T-helper 1 cell (primary cell): ENCODE results near the gene MYOCOS.
A peak's percentile ranks its signal among the peaks of the same experiment; 100 is the strongest.
"Not testable (repeated sequence)": the region's sequence is repeated elsewhere in the genome, so short reads cannot be mapped to it uniquely, and the experiment has no call there.

Source experiments
- DNase-seq, 5 donors: peaks; one replicate each; pipeline ENCODE4 v3.0.0-alpha.2; 2012 to 2020

MYOCOS gene

DNA sequence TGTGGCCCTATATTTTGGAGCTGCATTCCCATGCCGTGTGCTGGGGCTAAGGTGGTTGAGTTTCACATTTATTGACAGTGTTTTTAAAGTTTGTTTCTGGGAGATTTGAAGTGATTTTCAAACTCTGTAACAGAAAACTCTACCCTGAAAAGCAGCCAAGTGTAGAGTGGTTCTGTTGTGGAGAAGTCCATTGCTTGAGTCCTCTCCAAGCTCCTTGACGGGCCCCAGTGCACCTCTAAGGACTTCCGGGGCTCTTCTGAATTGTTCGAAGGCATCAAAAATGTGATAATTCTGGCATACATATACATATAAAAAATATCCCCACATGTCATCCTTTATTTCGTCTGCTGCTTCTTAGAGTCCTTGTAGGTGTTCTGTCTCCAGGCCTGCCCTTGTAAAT lies 5.0 kb downstream of the MYOCOS start:
- no peak for DNase-seq

DNA sequence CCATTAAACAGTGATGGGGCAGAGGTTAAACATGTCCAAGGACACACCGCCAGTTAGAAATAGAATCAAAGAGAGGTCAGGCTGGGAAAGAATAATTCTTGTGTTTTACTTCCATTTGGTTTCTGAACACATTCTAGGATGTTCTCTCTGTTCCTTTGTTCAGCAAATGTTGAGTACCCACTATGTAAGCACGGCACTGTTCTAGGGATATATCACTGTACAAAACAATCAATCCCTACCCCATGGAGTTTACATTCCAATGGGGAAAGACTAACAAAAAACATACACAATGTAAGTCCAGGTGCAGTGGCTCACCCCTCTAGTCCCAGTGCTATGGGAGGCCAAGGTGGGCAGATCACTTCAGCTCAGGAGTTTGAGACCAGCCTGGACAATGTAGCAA lies 6.2 kb downstream of the MYOCOS start:
- DNase-seq, result no peak

DNA sequence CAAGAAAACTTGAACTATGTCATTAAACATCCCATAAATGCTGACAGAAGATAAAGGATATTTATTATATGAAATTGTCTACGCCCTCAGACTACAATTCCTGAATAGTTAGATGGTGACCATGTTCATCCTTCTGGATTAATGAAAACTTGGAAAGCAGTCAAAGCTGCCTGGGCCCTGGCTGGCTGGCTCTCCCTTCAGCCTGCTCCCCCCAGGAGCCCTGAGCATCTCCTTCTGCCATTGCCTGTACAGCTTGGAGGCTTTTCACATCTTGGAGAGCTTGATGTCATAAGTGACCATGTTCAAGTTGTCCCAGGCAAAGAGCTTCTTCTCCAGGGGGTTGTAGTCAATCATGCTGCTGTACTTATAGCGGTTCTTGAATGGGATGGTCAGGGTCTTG lies 13.6 kb downstream of the MYOCOS start:
- no peak for DNase-seq

DNA sequence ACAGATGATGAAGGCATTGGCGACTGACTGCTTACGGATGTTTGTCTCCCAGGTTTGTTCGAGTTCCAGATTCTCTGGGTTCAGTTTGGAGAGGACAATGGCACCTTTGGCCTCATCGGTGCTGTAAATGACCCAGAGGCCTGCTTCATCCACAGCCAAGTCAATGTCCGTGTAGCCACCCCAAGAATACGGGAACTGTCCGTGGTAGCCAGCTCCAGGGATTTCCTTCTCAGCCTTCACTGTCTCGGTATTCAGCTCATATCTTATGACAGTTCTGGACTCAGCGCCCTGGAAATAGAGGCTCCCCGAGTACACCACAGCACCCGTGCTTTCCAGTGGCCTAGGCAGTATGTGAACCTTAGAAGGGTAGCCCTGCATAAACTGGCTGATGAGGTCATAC lies 14.1 kb downstream of the MYOCOS start:
- DNase-seq, result no peak

DNA sequence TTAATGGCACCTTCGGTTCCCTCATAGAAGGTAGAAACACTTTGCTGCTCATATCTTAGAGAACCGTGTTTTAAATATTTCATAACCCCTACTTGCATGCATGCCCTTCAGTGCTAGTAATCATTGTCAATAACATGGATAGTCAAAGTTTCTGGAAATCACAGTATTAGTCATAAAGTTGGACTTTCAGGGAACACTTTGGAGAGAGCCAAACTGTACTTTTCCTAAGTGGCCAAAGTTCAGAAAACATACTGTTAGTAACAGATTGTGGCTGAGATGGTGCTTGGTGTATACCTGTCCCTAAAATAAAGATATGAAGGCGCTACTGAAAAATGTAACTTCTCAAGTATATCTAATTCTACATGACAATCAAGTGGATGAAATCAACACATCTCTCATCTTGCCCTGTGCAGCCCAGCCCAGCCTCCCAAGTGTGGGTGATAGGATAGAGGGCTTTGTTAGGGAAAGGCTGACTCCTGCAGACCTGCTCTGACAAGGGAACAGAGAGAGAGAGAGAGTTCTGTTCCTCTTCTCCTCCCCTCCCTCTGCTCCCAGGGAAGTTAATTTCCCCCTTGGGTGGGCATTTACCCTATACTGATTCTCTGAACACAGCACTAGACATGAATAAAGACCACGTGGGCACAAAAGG lies 16.0 kb downstream of the MYOCOS start:
- DNase-seq, result no peak

DNA sequence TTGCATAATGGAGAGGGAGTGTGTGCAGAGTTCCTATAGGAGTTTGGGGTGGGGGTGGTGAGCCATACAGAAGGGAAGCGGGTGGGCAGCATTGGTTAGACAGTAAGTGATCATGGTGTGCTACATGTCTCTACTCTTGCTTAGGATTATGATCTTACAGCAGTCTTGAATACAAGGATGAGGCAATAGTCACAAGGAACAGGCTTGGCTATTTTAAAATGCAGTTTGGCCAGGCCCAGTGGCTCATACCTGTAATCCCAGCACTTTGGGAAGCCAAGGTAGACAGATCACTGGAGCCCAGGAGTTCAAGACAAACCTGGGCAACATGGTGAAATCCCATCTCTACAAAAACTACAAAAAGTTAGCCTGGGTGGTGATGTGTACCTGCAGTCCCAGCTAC lies 18.2 kb downstream of the MYOCOS start:
- no peak for DNase-seq

DNA sequence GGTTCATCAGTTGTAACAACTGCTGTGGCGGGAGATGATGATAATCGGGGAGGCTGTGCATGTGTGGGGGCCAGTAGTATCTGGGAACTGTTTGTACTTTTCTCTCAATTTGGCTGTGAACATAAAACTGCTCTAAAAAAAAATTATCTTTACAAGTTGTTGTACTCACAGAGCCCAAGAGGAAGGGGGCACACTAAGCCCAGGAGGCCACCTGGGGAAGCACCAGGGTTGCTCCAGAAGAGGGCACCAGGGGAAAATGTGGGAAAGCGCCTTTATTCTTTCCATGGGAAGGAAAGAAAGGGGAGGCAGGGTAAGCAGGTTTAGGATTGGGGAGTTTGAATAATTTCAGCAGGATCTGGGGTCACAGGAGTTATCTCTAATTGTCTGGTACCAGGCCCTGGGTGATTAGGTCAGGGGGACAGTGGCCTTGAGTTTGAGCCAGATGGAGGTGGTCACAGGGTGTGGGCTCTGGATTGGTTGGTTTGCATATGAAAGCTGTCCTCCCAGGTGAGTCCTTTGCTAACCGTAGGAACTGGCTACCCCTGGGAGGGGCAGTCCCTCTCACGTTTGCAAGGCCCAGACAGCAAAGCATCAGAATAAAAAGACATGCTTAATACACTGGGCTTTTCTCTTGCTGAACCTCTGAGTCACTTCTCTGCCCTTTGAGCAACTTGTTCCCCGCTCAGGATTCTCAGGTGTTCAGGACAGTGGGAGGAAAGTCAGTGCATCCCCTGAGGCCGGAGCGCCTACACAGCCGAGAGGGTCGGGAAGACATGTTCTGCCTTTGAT lies 19.2 kb downstream of the MYOCOS start:
- DNase-seq, result no peak

DNA sequence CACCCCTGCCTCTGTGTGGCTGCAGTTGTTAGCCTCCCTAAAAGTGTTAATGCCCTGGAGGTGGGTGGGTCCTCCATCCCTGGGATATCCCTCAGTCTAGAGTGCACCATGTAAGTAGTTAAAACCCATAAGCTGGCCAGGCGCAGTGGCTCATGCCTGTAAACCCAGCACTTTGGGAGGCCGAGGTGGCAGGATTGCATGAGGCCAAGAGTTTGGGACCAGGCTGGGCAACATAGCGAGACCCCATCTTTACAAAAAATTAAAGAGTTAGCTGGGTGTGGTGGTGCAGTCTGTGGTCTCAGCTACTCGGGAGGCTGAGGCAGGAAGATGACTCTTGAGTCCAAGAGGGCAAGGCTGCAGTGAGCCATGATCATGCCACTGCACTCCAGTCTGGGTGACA lies 20.2 kb downstream of the MYOCOS start:
- no peak for DNase-seq

DNA sequence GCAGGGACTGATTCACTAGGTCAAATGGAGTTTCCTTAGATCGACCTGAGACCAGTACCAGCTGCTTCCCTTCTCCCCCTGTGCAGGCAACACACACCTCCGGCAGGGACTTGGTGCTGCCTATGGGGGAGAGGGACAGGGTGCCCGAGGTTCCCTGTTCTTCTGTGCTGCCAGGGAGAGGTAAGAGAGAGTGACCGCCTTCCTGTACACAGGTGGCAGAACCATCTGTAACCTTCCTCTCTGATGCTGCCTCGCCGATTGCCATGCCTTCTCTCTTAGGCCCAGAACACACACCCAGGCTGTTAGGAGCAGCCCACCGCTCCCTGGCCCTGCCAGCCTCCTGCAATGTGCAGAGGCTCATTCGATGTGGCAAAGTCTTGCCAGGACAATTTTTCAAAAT lies 21.1 kb downstream of the MYOCOS start:
- no peak for DNase-seq

DNA sequence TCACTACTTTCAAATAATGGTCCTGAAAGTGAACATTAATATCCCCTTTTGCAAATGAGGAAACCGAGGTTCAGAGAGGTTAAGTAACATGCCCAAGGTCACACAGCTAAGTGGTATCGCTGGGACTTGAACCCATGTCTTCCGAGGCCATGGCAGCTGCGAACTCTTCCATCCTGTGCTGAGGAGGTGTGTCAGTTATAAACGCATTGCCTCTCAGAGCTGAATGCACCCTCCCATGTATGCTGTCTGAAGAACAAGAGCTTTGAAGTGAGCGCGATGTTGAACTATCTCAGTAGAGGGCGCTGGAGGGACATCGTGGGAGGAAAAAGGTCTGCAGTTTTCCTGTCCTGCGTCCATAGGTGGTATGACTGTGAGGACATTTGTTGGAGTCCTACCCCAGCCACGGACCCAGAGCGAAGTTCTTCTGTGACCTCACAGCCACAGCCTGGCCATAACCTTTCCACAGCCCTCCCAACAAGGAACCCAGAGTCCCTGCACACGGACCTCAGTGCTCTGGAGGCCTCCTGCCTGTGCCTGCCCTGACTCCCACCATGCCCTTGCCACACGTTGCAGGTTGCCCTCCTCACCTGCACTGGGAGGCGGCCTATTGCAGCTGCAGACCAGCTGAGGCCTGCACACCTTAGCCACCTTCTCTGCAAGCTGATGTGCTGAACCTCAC lies 22.9 kb downstream of the MYOCOS start:
- DNase-seq, result peak; percentile 19 to 74 (median 26)

DNA sequence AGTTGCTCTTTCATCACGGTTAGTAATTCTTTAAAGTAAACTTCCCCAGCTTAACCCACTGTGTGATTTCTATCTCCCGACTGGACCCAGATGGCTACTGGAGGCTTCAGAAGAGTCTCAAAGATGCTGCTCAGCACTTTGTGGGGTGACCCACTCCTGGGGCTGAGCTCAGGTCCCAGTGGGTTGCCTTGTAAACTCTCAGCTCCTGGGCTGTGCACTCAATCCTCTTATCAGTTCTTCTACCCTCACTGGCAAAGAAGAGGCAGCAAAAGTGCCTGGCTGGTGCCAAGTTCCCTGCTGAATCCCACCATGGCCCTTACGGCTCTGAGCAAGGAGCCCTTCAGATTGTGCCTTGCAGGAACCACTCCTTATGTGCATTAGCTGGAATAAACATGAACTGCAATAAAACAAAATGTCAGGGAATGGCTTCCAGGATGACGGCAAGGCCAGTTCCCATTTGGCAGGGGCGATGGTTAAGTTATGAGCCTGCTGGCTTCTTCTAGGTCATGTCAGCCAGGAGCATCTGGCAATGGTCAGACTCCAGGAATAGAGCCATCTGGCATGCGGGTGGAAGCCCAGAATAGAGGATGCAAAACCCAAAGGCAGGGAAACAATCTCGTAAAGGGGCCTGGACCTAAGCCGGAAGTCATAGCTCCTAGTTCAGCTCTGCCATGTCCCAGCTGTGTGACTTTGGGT lies 23.7 kb downstream of the MYOCOS start:
- no peak for DNase-seq

DNA sequence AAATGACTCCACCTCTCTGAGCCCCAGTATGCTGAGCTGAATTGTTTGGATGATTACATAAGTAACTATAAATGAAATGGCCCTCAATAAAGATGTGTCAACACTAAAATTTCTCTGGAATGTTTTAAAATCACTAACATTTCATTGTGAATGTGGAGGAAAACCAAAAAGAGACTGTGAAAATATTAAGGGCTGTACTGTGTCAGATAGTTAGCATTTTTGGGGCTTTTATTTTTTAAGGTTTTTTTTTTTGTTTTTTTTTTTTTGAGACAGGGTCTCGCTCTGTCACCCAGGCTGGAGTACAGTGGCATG lies 24.2 kb downstream of the MYOCOS start:
- DNase-seq, result no peak

DNA sequence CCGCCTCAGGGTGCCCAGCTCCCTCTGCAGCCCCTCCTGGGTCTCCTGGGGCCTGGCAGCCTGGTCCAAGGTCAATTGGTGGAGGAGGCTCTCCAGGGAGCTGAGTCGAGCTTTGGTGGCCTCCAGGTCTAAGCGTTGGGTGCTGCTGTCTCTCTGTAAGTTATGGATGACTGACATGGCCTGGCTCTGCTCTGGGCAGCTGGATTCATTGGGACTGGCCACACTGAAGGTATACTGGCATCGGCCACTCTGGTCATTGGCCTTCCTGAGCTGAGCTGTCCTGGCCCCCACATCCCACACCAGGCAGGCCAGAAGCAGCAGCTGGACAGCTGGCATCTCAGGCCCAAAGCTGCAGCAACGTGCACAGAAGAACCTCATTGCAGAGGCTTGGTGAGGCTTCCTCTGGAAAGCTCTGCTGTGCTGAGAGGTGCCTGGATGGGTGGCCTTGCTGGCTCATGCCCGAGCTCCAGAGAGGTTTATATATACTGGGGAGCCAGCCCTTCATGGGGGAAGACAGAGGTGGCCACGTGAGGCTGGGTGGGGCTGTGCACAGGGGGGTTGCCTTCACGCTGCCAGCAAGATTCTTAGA lies 30.3 kb downstream of the MYOCOS start, which contains the start of gene MYOC:
Gene MYOC (minus strand): TSS at position 455 of the 589 bp plus-strand sequence. CDS start 77 bp downstream, at position 378.
- DNase-seq, result no peak

DNA sequence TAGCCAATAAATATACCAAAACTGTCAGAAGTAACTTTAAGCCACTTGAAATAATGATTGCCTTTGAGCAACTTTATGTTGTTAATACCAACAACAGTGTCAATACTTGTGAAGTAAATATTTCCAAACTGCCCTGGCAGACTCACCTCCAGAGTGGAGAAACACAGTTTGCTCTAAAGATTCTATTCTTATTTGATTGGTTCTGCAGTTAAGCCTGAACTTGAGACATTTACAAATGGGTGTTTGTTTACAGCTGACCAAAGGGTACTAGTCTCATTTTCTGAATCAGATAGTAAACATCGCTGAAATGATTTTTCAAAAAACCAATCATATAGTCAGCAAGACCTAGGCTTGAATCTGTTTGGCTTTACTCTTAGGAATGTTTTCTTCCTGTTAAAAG lies 31.8 kb downstream of the MYOCOS start:
- no peak for DNase-seq

DNA sequence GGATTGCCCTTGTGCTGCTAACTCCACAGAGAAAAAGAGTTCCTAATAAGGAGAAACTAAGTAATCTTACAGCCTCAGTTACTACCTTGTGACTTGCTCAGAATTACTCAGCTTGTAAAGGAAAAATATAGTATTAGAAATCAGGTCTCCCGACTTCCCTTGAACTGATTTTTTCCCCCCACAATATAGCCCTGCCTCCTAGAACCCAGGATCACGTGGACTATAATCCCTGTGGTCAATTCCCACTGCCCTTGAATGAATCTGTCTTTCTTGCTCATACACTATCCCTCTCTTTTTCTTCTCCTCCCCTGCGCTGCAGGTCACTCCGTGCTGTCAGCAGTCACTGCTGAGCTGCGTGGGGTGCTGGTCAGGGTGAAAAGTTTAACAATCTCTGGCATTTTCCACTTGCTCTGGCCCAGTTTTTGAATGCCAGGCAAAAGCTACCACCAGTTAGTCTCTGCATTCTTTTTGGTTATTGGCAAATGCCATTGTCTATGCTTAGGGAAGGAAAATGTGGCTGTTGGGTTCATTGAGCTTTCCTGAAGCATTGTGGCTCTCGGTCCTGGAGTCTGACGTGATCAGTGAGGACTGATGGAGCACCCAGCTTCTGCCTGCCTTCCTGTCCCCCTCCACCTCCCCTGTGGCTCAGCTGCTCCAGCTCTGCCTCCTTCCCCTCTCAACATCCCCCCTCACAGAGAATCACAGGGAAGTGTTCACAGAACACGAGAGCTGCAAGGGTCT lies 32.3 kb downstream of the MYOCOS start:
- no peak for DNase-seq

DNA sequence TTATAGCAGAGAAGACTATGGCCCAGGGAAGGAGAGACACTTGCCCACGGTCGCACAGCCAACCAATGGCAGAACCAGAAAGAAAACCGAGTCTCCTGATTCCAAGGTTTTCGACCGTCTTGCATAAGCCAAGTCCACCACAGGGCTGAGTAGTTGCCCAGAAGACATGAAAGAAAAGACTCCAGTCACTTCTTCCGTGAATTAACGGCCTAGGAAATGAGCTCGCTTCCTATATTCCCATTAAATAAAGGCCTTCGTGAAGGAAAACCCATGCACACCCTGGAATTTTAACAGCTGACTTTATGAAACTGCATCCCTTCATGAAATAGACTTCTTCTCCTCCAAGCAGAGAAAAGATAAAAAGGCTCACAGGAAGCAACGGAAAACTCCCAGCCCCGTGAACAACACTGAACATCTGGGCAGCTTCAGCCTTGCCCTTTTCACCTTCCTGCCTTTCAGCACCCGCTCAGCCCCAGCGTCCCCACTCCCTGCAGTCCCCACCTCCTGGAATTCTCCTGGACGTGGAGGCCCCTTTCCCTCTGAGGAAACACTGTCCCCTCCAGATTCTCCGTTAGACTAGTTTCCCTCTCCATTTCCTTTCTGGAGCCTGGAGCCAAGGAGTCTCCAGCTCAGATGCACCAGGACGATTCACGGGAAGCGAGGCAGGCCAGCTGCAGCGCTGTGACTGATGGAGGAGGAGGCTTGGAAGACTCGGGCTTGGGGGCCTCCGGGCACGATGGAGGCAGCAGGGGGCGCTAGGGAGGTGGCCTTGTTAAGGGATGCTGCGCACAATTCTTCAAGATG lies 33.1 kb downstream of the MYOCOS start:
- peak; percentile 22 to 65 (median 34) for DNase-seq

DNA sequence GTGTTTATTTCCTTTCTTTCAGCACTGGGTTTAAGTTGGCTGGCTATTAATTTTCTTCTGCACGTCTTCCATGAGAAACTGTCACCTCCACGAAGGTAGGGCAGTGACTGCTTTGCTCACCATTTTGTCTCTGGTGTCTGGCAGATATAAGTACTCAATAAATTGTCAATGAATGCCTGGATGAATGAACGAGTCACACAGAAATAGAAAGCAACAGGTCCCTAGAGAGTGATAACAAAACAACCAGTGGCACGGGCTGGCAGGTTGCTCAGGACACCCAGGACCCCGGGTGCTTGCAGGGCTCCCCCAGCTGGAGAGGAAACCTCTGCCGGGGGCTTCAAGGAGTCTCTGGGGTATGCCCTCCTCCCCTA lies 33.7 kb downstream of the MYOCOS start:
- no peak for DNase-seq

DNA sequence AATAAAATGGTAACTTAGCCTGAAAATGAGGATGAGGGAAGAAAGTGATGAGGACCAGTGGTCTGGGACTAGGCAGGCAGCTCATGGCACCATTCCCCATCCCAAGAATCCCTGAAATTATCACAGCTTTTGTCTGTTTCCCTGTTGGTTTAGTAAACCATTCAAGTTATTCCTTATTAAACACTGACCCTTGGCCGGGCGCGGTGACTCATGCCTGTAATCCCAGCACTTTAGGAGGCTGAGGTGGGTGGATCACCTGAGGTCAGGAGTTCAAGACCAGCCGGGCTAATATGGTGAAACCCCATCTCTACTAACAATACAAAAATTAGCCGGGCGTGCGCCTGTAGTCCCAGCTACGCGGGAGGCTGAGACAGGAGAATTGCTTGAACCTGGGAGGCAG lies 34.2 kb downstream of the MYOCOS start:
- DNase-seq, result not testable (repeated sequence)

DNA sequence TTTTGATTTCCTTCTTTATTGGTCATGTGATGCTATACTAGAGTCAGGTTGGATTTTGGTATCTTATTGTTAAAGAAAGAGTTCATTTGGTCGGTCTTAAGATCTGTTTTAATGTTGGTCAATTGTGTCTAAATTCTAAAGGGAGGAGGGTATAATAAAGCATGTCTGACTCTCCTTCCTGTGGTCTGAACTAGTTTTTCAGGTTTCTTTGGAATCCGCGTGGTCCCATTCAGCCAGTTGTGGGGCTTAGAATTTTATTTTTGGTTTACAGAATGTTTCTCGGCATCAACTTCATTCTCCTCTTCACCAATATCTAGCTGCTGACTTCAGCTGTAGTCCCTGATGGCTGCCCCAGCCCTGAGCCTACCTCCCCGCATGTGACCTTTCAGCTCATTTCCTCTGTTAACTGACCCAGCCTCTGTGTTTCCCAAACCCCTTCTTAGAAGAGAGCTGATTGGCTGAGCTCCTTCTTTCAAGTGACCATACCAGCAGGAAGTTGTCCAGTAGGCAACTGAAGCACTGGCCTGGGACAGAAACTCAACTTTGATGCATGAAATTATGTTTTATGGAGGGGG lies 39.1 kb downstream of the MYOCOS start:
- DNase-seq, result no peak

DNA sequence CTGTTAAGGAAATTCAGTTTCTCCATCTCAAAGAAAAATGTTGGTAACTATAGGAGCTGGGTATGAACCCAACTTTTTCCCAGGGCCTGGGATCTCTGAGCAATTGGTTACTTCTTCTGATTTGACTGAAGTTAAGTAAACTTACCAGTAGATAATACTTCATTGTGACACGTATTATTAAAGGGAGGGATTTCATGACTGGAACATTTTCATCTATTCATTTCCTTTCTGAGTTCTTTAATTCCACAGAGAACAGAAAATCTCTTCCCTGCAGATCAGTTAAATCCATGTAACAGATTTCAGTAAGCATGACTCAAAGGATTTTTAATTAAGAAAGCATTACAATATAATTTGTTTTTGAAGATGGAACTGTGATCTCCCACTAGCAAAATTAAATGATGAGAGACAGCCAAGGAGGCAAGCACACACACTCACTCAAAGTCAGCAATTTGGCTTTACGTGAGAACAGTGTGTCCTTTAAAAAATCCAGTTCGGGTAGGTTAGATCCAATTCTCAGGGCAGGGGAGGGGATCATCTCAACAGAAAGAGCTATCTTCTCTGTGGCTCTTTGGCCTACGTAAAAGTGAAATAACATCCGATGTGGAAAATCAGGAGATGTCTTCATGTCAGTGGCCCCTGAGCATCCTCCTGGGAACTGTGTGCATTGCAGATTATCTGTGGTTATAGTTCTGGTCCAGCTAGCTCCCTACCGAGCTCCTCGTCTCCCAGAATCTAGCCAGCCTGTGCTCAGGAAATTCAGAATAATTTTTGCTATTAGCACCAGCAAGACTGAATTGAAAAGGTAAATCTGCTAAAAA lies 41.2 kb downstream of the MYOCOS start:
- DNase-seq, result no peak
